ENCODE data around the gene AKAP6. TPM values are rescaled to one million over a fixed set of nuclear protein-coding genes. Genes with fewer than 3 reads are reported as not detected.
A peak's percentile ranks its signal among the peaks of the same experiment; 100 is the strongest.

The AKAP6 gene
- total RNA-seq, 1 donor from 2014 or later, result 3.6 TPM

DNA sequence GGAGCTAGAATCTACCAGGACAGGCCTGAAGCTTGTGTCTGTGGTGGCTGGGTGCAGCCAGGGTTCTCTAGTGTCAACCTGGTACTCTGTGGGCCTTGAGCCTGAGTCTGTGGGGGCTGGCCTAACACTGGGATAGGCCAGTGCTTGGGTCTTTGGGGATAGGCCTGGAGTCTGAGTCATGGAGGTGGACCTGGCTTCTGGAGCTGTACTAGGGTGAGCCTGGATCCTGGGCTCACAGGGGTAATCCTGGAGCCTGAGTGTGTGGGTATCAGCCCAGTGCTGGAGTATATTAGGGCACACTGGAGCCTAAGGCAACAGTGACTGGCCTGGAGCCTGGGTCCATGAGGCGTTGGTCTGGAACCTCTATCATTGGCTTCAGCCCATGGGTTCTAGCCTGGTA, 427.1 kb downstream of the AKAP6 start:
- H3K4me3 Mint-ChIP-seq (ENCODE audit: unreplicated experiment), result no peak overlapping the region
- peaks cover 11% of the 10 kb centered on the region for H3K36me3 Mint-ChIP-seq (ENCODE audit: low read depth)
- H3K27ac Mint-ChIP-seq (ENCODE audit: unreplicated experiment), result no peak overlapping the region
- H3K4me1 Mint-ChIP-seq (ENCODE audit: low read depth), result peaks cover 21% of the 10 kb centered on the region
- H3K9me3 Mint-ChIP-seq (ENCODE audit: low read depth), result peaks cover 20% of the 10 kb centered on the region
- H3K27me3 Mint-ChIP-seq (ENCODE audit: low read depth), result no peaks in the 10 kb centered on the region
- TF ChIP-seq CTCF (IDR thresholded peaks at IDR 0.05), result no peak
- DNase-seq (ENCODE audit: low spot score), result no peak

- Mint-ChIP-seq H3K36me3 (ENCODE audit: low read depth) (peaks cover 11% of the 10 kb centered on the region), H3K27me3 (ENCODE audit: low read depth) (no peaks in the 10 kb centered on the region), H3K4me3 (ENCODE audit: unreplicated experiment) (no peak overlapping the region), H3K4me1 (ENCODE audit: low read depth) (peaks cover 27% of the 10 kb centered on the region), H3K9me3 (ENCODE audit: low read depth) (peaks cover 20% of the 10 kb centered on the region), H3K27ac (ENCODE audit: unreplicated experiment) (no peak overlapping the region)
- no peak for DNase-seq (ENCODE audit: low spot score)
- TF ChIP-seq CTCF (IDR thresholded peaks at IDR 0.05), result no peak
Observed at GRCh38 chr14:32756775-32757174, 427.7 kb downstream of the AKAP6 start.

- Mint-ChIP-seq H3K27me3 (ENCODE audit: low read depth) (no peaks in the 10 kb centered on the region), H3K27ac (ENCODE audit: unreplicated experiment) (peak overlapping the region; percentile 38), H3K36me3 (ENCODE audit: low read depth) (peaks cover 11% of the 10 kb centered on the region), H3K9me3 (ENCODE audit: low read depth) (peaks cover 20% of the 10 kb centered on the region), H3K4me3 (ENCODE audit: unreplicated experiment) (no peak overlapping the region), H3K4me1 (ENCODE audit: low read depth) (peaks cover 35% of the 10 kb centered on the region)
- no peak for DNase-seq (ENCODE audit: low spot score)
- no peak for TF ChIP-seq CTCF (IDR thresholded peaks at IDR 0.05)
Observed at GRCh38 chr14:32757568-32757967, 428.5 kb downstream of the AKAP6 start.

DNA sequence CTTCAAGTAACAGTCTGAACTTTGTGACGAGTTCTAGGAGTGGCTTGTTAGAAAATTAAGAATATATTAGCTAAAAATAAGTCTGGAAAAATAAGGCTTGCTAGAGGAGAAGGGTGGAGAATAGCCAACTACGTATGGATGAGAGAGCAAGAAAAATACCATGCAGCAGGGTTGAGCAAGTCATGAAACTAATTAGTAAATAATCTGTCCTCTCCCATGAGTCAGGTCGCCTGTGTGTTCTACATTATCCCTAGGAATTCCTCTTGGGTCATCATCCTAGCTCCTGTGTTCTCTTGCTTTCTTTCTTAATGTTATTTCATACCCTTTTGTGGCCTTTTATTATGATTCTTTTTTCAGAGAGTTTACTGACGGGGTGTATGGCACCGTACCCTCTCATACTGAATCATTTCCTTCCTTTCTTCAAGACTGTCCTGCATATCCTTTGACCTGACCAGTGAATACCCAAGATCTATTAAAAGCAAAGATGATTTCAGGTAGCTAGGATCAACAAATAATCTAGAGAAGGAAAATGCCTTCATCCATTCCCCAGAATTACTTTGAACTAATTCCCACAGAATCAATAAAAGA, 432.4 kb downstream of the AKAP6 start:
- DNase-seq (ENCODE audit: low spot score), result no peak
- Mint-ChIP-seq H3K27me3 (ENCODE audit: low read depth) (no peaks in the 10 kb centered on the region), H3K4me1 (ENCODE audit: low read depth) (peaks cover 58% of the 10 kb centered on the region), H3K36me3 (ENCODE audit: low read depth) (no peaks in the 10 kb centered on the region), H3K27ac (ENCODE audit: unreplicated experiment) (peak overlapping the region; percentile 49), H3K4me3 (ENCODE audit: unreplicated experiment) (no peak overlapping the region), H3K9me3 (ENCODE audit: low read depth) (peaks cover 3% of the 10 kb centered on the region)
- no peak for TF ChIP-seq CTCF (IDR thresholded peaks at IDR 0.05)

- no peaks in the 10 kb centered on the region for H3K27me3 Mint-ChIP-seq (ENCODE audit: low read depth)
- H3K4me3 Mint-ChIP-seq (ENCODE audit: unreplicated experiment), result no peak overlapping the region
- no peaks in the 10 kb centered on the region for H3K36me3 Mint-ChIP-seq (ENCODE audit: low read depth)
- peaks cover 49% of the 10 kb centered on the region for H3K4me1 Mint-ChIP-seq (ENCODE audit: low read depth)
- DNase-seq (ENCODE audit: low spot score), result no peak
- H3K27ac Mint-ChIP-seq (ENCODE audit: unreplicated experiment), result peak overlapping the region; percentile 53
- TF ChIP-seq CTCF (IDR thresholded peaks at IDR 0.05), result no peak
- peaks cover 4% of the 10 kb centered on the region for H3K9me3 Mint-ChIP-seq (ENCODE audit: low read depth)
Observed at GRCh38 chr14:32762886-32763285, 433.8 kb downstream of the AKAP6 start.

Data from chondrocyte (in vitro differentiated cells).